ENCODE measurements around the gene MSX2. TPM values are rescaled to one million over a fixed set of nuclear protein-coding genes. Genes with fewer than 3 reads are reported as not detected.

The MSX2 gene
- 4.5 and 5.1 TPM in 2 replicates for total RNA-seq

DNA sequence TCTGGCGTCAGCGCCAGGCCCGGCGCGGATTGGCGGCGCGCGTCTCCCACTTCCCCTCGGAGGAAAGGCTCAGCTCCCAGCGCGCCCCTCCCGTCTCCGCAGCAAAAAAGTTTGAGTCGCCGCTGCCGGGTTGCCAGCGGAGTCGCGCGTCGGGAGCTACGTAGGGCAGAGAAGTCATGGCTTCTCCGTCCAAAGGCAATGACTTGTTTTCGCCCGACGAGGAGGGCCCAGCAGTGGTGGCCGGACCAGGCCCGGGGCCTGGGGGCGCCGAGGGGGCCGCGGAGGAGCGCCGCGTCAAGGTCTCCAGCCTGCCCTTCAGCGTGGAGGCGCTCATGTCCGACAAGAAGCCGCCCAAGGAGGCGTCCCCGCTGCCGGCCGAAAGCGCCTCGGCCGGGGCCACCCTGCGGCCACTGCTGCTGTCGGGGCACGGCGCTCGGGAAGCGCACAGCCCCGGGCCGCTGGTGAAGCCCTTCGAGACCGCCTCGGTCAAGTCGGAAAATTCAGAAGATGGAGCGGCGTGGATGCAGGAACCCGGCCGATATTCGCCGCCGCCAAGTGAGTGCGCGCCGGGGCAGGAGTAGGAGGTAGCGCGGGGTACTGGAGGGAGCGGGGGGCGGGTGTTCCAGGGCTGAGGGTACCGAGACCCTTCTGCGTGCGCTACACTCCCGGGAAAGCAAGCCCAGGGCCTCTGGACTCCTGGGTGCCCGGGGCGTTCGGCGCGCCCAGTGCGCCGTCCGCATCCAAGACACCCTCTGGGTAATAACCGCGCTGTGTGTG, at the start of gene MSX2:
MSX2 (plus strand) TSS at position 99 of the 777 bp plus-strand sequence; CDS start at position 177, 78 bp downstream.

Small RNAs within 50 kb of the gene (small RNA-seq; reads per million reads assigned to genes)
- gene MIR4634 = not detected

Data from subcutaneous preadipocyte (primary cell).